Keratinocyte (primary cell): ENCODE data around the gene SMIM27. TPM values are rescaled to one million over a fixed set of nuclear protein-coding genes. Genes with fewer than 3 reads are reported as not detected.

Source experiments
- DNase-seq: peaks from one replicate; pipeline ENCODE4 v3.0.0-alpha.2; 2011; ENCODE audit warnings: low read depth, missing footprints, low spot score
- FAIRE-seq: peaks from 2 replicates; lab custom pipeline; 2011; peaks lifted over from hg19 to GRCh38; lab: Jason Lieb, UNC
- H2AFZ ChIP-seq: 2 replicates; pipeline ENCODE4 v1.6.0; 2012; ENCODE audit warnings: low read length, control low read depth, inconsistent platforms; ENCODE audit not compliant: control insufficient read depth
- H3K27ac ChIP-seq: 2 replicates; pipeline ENCODE4 v1.5.1; 2011; ENCODE audit warnings: low read length; ENCODE audit not compliant: control insufficient read depth, insufficient read depth
- H3K27me3 ChIP-seq: 3 replicates; pipeline ENCODE4 v1.6.0; 2011; ENCODE audit warnings: low read length; ENCODE audit not compliant: control insufficient read depth, insufficient read depth; ENCODE audit errors: extremely low read depth
- H3K36me3 ChIP-seq, 2 experiments: 2 replicates in 1 of 2; 3 replicates in 1 of 2; pipeline ENCODE4 v1.5.1; 2011; ENCODE audit warnings: low read length in 2 of 2, mild to moderate bottlenecking in 1 of 2; ENCODE audit not compliant: control insufficient read depth in 2 of 2, insufficient read depth in 2 of 2; ENCODE audit errors: extremely low read depth in 1 of 2
- H3K4me1 ChIP-seq: 3 replicates; pipeline ENCODE4 v1.5.1; 2011; ENCODE audit warnings: low read length; ENCODE audit not compliant: control insufficient read depth, insufficient read depth; ENCODE audit errors: extremely low read depth
- H3K4me2 ChIP-seq: 3 replicates; pipeline ENCODE4 v1.6.0; 2011; ENCODE audit warnings: low read depth, low read length; ENCODE audit not compliant: control insufficient read depth, insufficient read depth; ENCODE audit errors: extremely low read depth
- H3K4me3 ChIP-seq, 3 experiments: fragments of 200-600 bp in 1 of 3; sonication (generic) in 1 of 3; 2 replicates in 2 of 3; 3 replicates in 1 of 3; pipeline ENCODE4 v1.5.1; 2011 to 2016; ENCODE audit warnings: low read length in 3 of 3, mild to moderate bottlenecking in 3 of 3, control low read depth in 2 of 3, inconsistent platforms in 1 of 3, low read depth in 1 of 3, mixed read lengths in 1 of 3, mixed run types in 1 of 3, moderate library complexity in 1 of 3; ENCODE audit not compliant: control insufficient read depth in 2 of 3, insufficient read depth in 2 of 3; ENCODE audit errors: extremely low read depth in 1 of 3
- H3K79me2 ChIP-seq: 2 replicates; pipeline ENCODE4 v1.6.0; 2012; ENCODE audit warnings: low read length; ENCODE audit not compliant: control insufficient read depth, insufficient read depth
- H3K9ac ChIP-seq: 3 replicates; pipeline ENCODE4 v1.6.0; 2011; ENCODE audit warnings: low read length; ENCODE audit not compliant: control insufficient read depth, insufficient read depth; ENCODE audit errors: extremely low read depth
- H3K9me1 ChIP-seq: 3 replicates; pipeline ENCODE4 v1.6.0; 2011; ENCODE audit warnings: low read length; ENCODE audit not compliant: control insufficient read depth, insufficient read depth; ENCODE audit errors: extremely low read depth
- H3K9me3 ChIP-seq: 2 replicates; pipeline ENCODE4 v1.5.1; 2012; ENCODE audit warnings: low read depth, low read length; ENCODE audit not compliant: control insufficient read depth
- H4K20me1 ChIP-seq: 3 replicates; pipeline ENCODE4 v1.6.0; 2011; ENCODE audit warnings: low read length; ENCODE audit not compliant: control insufficient read depth, insufficient read depth; ENCODE audit errors: extremely low read depth
- CTCF ChIP-seq, 3 experiments: IDR thresholded peaks in 1 of 3; conservative IDR thresholded peaks in 1 of 3; optimal IDR thresholded peaks in 1 of 3; 2 replicates in 2 of 3; 3 replicates in 1 of 3; pipeline versions ENCODE3 to v1.5.1; 2011; ENCODE audit warnings: low read length in 3 of 3, mild to moderate bottlenecking in 3 of 3, moderate library complexity in 2 of 3, control low read depth in 1 of 3, inconsistent platforms in 1 of 3; ENCODE audit not compliant: insufficient read depth in 2 of 3; ENCODE audit errors: extremely low read depth in 1 of 3
- EZH2 ChIP-seq: IDR thresholded peaks from one replicate; pipeline ENCODE4 v1.6.1; 2012; ENCODE audit warnings: inconsistent platforms, mild to moderate bottlenecking, low read length, moderate library complexity
- dilution Hi-C: fragments of 300-500 bp; cut with MboI; formaldehyde crosslinking; loops from one replicate; pipeline ENCODE4 v1.7.0; 2020; ENCODE audit warnings: low sequenced_read_pairs; ENCODE audit not compliant: extremely low pct_ligation_motif_present
- polyA plus RNA-seq, 5 experiments: library from polyadenylated mRNA; depleted of rRNA in 3 of 5; stranded (reverse) in 3 of 5; stranded (forward) in 1 of 5; unstranded in 1 of 5; fragments of >200 nt; gene quantifications; 1 replicate in 1 of 5; 2 replicates in 3 of 5; 3 replicates in 1 of 5; pipeline versions ENCODE4 v1.2.1 to v1.2.3, GENCODE V29; 2011 to 2012; ENCODE audit warnings: missing spikeins in 2 of 5, low read depth in 1 of 5, low replicate concordance in 1 of 5

SMIM27 gene
- polyA plus RNA-seq, 1 donor (not counting 4 experiments of a cell fraction or from before 2014, with no cell fraction given): 13.0 TPM

- no peak for FAIRE-seq
- H3K9me3 ChIP-seq: no peaks in the 10 kb centered on the region
- no peaks in the 10 kb centered on the region for H4K20me1 ChIP-seq
- no peak overlapping the region for H3K9ac ChIP-seq
- peaks cover 32% of the 10 kb centered on the region for H3K79me2 ChIP-seq
- H3K27ac ChIP-seq: no peak overlapping the region
- H3K4me2 ChIP-seq: no peak overlapping the region
- no peak for DNase-seq
- peaks cover 4 to 11% of the 10 kb centered on the region in 2 experiments for H3K36me3 ChIP-seq
- no peaks in the 10 kb centered on the region for H3K27me3 ChIP-seq
- no peaks in the 10 kb centered on the region for H3K4me1 ChIP-seq
- H2AFZ ChIP-seq: no peak overlapping the region
- dilution Hi-C loops: loop anchor here (25.0 kb wide), 1 partner anchor 129 kb away; no protein-coding TSS in a partner anchor
- H3K4me3 ChIP-seq: no peak overlapping the region
- no peak for TF ChIP-seq EZH2
- no peak for TF ChIP-seq CTCF (optimal IDR thresholded peaks at IDR 0.05 in 1 of 3, IDR thresholded peaks at IDR 0.05 in 1 of 3, conservative IDR thresholded peaks at IDR 0.05 in 1 of 3; ENCODE audit: extremely low read depth in 1 of 3, insufficient read depth in 2 of 3, low read length in 3 of 3)
- no peaks in the 10 kb centered on the region for H3K9me1 ChIP-seq
Observed at GRCh38 chr9:32565967-32566366, 13.8 kb downstream of the SMIM27 start.

GRCh38 chr9:32566770-32567169 lies 14.6 kb downstream of the SMIM27 start:
- Histone ChIP-seq H3K4me1 (peaks cover 6% of the 10 kb centered on the region), H2AFZ (no peak overlapping the region), H3K79me2 (peaks cover 38% of the 10 kb centered on the region), H3K4me3 (no peak overlapping the region), H3K4me2 (no peak overlapping the region), H3K9ac (no peak overlapping the region), H3K27me3 (no peaks in the 10 kb centered on the region), H3K9me1 (no peaks in the 10 kb centered on the region), H3K27ac (no peak overlapping the region), H3K9me3 (no peaks in the 10 kb centered on the region), H3K36me3 (peaks cover 4 to 11% of the 10 kb centered on the region in 2 experiments), H4K20me1 (no peaks in the 10 kb centered on the region)
- dilution Hi-C loops: loop anchor here (25.0 kb wide), 1 partner anchor 129 kb away; no protein-coding TSS in a partner anchor
- TF ChIP-seq CTCF (optimal IDR thresholded peaks at IDR 0.05 in 1 of 3, IDR thresholded peaks at IDR 0.05 in 1 of 3, conservative IDR thresholded peaks at IDR 0.05 in 1 of 3; ENCODE audit: extremely low read depth in 1 of 3, insufficient read depth in 2 of 3, low read length in 3 of 3) (no peak), EZH2 (no peak)
- no peak for FAIRE-seq
- DNase-seq: no peak
